Measurements from ENCODE around the gene EML2.
A peak's percentile ranks its signal among the peaks of the same experiment; 100 is the strongest.

EML2 gene

DNA sequence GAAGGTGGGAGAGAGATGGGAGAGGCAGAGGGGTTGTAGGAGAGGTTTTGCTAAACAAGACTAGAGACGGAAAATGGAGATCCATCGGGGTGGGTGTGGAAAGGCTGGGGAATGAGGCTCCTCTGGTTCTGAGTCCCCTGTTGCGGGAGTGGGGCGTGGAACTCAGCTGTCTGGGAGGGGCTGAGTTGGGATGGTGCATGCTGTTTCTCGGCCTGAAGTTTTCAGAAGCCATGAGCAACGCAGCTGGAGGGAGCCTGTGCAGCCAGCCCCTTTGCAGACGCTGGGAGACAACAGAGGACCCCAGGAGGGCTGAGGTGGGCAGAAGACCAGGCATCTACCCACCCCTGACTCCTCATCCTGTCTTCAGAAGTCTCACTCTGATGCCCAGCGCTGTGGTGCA lies 21.4 kb upstream of the EML2 start:
- no peak overlapping the region for H3K27ac ChIP-seq
- TF ChIP-seq, protein P1, sequence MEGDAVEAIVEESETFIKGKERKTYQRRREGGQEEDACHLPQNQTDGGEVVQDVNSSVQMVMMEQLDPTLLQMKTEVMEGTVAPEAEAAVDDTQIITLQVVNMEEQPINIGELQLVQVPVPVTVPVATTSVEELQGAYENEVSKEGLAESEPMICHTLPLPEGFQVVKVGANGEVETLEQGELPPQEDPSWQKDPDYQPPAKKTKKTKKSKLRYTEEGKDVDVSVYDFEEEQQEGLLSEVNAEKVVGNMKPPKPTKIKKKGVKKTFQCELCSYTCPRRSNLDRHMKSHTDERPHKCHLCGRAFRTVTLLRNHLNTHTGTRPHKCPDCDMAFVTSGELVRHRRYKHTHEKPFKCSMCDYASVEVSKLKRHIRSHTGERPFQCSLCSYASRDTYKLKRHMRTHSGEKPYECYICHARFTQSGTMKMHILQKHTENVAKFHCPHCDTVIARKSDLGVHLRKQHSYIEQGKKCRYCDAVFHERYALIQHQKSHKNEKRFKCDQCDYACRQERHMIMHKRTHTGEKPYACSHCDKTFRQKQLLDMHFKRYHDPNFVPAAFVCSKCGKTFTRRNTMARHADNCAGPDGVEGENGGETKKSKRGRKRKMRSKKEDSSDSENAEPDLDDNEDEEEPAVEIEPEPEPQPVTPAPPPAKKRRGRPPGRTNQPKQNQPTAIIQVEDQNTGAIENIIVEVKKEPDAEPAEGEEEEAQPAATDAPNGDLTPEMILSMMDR (conservative IDR thresholded peaks at IDR 0.05), result no peak

DNA sequence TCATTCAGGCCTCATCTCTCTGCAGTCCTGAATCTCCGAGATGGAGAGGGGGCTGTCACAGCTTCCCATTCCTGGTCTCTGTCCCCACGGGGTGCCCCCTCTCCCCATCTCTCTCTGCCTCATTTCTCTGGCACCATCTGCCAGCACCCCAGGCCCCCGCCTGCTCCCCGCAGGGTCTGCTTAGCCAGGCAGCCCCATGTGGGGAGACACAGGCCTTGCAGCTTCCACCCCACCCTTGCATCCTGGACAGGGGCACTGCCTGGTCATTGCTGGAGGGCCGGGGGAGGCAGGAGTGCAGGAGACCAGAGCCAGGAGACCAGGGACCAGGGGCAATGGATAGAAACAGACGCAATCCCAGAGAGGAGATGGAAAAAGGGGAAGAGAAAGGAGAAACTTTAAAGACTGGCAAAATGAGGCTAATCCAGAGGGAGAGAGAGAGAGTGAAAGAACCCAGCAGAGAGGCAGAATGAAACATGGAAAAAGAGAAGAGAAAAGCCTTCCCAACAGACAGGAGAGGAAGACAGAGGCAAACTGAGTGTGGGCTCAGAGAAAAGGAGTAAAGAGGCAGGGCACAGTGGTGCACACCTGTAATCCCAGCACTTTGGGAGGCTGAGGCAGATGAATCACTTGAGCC lies 20.0 kb upstream of the EML2 start:
- TF ChIP-seq, protein P1 (conservative IDR thresholded peaks at IDR 0.05), result no peak

DNA sequence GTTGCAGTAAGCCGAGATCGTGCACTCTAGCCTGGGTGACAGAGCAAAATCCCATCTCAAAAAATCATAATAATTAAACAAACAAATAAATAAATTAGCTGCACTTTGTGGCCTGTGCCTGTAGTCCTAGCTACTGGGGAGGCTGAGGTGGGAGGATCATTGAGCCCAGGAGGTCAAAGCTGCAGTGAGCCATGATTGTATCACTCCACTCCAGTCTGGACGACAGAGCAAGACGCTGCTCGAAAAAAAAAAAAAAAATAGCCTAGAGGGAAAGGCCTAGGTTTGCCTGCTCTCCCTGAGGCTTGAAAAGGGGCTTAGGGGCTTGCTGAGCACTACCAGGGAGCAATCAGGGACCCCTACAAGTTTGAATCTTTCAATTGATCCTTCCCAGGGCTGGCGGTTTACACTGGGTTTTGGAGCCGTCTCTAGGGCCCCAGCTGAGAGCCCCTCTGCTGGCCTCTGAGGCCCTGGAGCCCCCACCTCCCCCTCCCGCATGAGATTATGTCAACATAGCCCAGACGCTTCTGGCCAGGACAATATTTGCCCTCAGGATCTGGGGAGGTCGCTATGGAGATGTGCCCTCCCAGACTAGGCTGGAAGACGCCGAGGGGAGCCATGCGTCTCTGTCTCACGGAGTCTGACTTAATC lies 18.4 kb upstream of the EML2 start:
- TF ChIP-seq, protein P1 (conservative IDR thresholded peaks at IDR 0.05), result no peak
- H3K27ac ChIP-seq, result no peak overlapping the region

More for the DNA sequence above, 20.0 kb upstream of the EML2 start:
- no peak overlapping the region for H3K27ac ChIP-seq

DNA sequence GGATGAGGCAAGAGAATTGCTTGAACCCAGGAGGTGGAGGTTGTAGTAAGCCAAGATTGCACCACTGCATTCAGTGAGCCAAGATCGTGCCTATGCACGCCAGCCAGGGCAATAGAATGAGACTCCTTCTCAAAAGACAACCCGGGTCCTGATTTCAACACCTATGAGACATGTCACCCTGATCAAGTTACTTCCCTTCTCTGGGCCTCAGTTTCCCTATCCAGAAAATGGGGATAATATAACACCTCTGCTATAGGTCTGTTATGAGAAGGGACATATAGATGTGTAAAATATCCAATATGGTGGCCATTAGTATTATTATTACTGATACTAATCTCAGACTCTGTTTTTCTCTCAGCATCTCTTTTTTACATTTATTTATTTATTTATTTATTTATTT lies 15.9 kb upstream of the EML2 start:
- TF ChIP-seq, protein P1 (conservative IDR thresholded peaks at IDR 0.05), result no peak
- no peak overlapping the region for H3K27ac ChIP-seq

DNA sequence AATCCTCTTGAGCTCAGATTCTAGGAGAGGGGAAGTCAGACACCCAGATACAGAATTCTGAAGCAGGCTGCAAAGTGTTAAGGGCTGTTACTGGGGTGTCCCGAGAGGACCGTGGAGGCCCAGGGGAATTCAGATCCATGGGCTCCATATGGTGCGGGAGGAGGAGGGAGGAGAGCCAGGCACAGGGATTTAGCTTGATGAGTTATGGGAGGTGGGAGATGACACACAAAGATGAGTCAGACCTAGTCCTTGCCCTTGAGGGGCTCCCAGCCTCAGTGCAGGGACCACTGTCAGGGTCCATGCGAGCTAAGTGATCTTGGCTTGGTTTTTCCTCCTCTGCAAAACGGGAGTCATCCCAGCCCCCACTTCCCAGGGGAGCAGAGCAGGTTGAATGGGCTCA lies 14.4 kb upstream of the EML2 start:
- TF ChIP-seq, protein P1 (conservative IDR thresholded peaks at IDR 0.05), result no peak
- H3K27ac ChIP-seq, result no peak overlapping the region

DNA sequence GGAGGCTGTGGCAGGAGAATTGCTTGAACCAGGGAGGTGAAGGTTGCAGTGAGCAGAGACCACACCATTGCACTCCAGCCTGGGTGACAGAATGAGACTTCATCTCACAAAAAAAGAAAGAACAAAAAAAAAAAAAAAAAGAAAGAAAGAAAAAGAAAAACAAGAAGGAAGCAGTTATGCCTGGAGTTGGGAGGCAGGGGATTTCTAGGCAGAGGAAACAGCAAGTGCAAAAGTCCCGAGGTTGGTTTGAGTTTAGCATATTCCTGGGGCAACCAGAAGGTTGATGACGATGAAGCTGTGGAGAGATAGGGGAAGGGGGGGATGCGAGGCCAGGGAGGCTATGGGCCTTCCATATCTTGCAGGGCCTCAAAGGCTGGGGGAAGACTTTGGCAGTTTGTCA lies 11.5 kb upstream of the EML2 start:
- TF ChIP-seq, protein P1 (conservative IDR thresholded peaks at IDR 0.05), result no peak

DNA sequence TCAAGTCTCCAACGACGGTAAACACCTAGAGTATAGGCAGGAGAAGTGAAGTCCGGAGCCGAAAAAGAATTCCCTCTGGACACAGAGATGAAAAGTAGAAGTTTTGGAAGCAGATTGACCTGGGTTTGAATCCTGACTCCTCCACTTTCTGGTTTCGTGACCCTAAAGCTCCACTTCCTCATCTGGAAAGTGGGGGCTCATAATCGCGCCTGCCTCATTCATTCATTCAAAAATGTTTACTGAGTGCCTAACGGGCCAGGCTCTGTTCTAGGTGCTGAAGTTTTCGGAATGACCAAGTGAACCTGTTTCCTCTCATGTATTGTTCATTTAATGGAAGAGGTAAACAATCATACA lies 7.1 kb upstream of the EML2 start:
- TF ChIP-seq, protein P1 (conservative IDR thresholded peaks at IDR 0.05), result no peak
- peak overlapping the region; percentile 59 for H3K27ac ChIP-seq

More for the DNA sequence above, 11.5 kb upstream of the EML2 start:
- H3K27ac ChIP-seq, result no peak overlapping the region
